CD4-positive, alpha-beta T cell (primary cell): ENCODE measurements around the gene SREBF1. TPM values are rescaled to one million over a fixed set of nuclear protein-coding genes. Genes with fewer than 3 reads are reported as not detected.
A peak's percentile ranks its signal among the peaks of the same experiment; 100 is the strongest.

Source experiments
- ATAC-seq: fragments of 200-7000 bp; cut with Tn5 transposase; one replicate; pipeline ENCODE4 v1.10.0; 2022; ENCODE audit warnings: mild to moderate bottlenecking; ENCODE audit not compliant: poor library complexity
- CTCF ChIA-PET: fragments of 350-600 bp; sonication (Branson Sonifier 250); formaldehyde crosslinking; loops from one replicate; lab custom pipeline; 2021; ENCODE audit warnings: antibody characterized with exemption, inconsistent platforms; lab: Charles Lee
- POLR2A ChIA-PET: fragments of 350-600 bp; sonication (Branson Sonifier 250); formaldehyde crosslinking; loops from one replicate; lab custom pipeline; 2021; ENCODE audit warnings: antibody characterized with exemption, inconsistent platforms; lab: Charles Lee
- DNase-seq, 14 experiments: peaks; one replicate each; pipeline ENCODE4 v3.0.0-alpha.2; 2013 to 2020; ENCODE audit warnings: mixed read lengths in 2 of 14
- H3K27ac ChIP-seq, 2 donors: one replicate each; pipeline versions ENCODE4 v1.5.1 to v1.7.0; 2013; ENCODE audit warnings: low read length in 2 of 2, low read depth in 1 of 2, mild to moderate bottlenecking in 1 of 2
- H3K27me3 ChIP-seq, 2 experiments: 1 replicate in 1 of 2; 2 replicates in 1 of 2; pipeline versions ENCODE4 v1.6.1 to v1.7.0; 2013; ENCODE audit warnings: low read length in 2 of 2, control low read depth in 1 of 2, mild to moderate bottlenecking in 1 of 2, moderate library complexity in 1 of 2; ENCODE audit not compliant: insufficient read depth in 2 of 2, control insufficient read depth in 1 of 2
- H3K36me3 ChIP-seq: one replicate; pipeline ENCODE4 v1.6.1; 2013; ENCODE audit warnings: low read length, control low read depth; ENCODE audit not compliant: insufficient read depth
- H3K4me1 ChIP-seq: one replicate; pipeline ENCODE4 v1.6.1; 2013; ENCODE audit warnings: low read length, control low read depth; ENCODE audit not compliant: insufficient read depth
- H3K4me3 ChIP-seq: one replicate; pipeline ENCODE4 v1.5.1; 2013; ENCODE audit warnings: mild to moderate bottlenecking, low read length, moderate library complexity
- H3K9me3 ChIP-seq, 2 experiments: 1 replicate in 1 of 2; 2 replicates in 1 of 2; pipeline versions ENCODE4 v1.6.1 to v1.7.0; 2013; ENCODE audit warnings: low read length in 2 of 2, mild to moderate bottlenecking in 2 of 2, control low read depth in 1 of 2, moderate library complexity in 1 of 2; ENCODE audit not compliant: control insufficient read depth in 1 of 2, insufficient read depth in 1 of 2
- H3K27ac Mint-ChIP-seq: one replicate; pipeline ENCODE4 v1.8.0; 2020; ENCODE audit warnings: mixed read lengths
- H3K27me3 Mint-ChIP-seq: one replicate; pipeline ENCODE4 v1.8.0; 2021; ENCODE audit warnings: mixed read lengths
- H3K36me3 Mint-ChIP-seq: one replicate; pipeline ENCODE4 v1.8.0; 2021; ENCODE audit warnings: low read depth, mixed read lengths
- H3K4me1 Mint-ChIP-seq: one replicate; pipeline ENCODE4 v1.8.0; 2021; ENCODE audit warnings: low read depth, mixed read lengths
- H3K4me3 Mint-ChIP-seq: one replicate; pipeline ENCODE4 v1.8.0; 2020; ENCODE audit warnings: mild to moderate bottlenecking, mixed read lengths
- H3K9me3 Mint-ChIP-seq: one replicate; pipeline ENCODE4 v1.8.0; 2020; ENCODE audit warnings: mixed read lengths
- CTCF ChIP-seq: fragments of 200-600 bp; IDR thresholded peaks from one replicate; pipeline ENCODE4 v1.8.0; 2022; ENCODE audit warnings: antibody characterized with exemption, mild to moderate bottlenecking
- intact Hi-C, 2 experiments: fragments of 100-400 bp; cut with DNase I in 1 of 2; cut with micrococcal nuclease in 1 of 2; formaldehyde crosslinking; loops; one replicate each; pipeline versions ENCODE4 v1.15.1 to v1.9.0; 2023 to 2025; cut with DNase I, micrococcal nuclease
- total RNA-seq, 174 experiments: library from RNA in 2 of 174; stranded (reverse) in 2 of 174; gene quantifications; one replicate each; pipeline ENCODE4 v1.2.3 and lab custom pipeline; 2021 to 2026

Gene SREBF1
- total RNA-seq, 2 experiments from 2014 or later = 249 to 264 TPM

DNA sequence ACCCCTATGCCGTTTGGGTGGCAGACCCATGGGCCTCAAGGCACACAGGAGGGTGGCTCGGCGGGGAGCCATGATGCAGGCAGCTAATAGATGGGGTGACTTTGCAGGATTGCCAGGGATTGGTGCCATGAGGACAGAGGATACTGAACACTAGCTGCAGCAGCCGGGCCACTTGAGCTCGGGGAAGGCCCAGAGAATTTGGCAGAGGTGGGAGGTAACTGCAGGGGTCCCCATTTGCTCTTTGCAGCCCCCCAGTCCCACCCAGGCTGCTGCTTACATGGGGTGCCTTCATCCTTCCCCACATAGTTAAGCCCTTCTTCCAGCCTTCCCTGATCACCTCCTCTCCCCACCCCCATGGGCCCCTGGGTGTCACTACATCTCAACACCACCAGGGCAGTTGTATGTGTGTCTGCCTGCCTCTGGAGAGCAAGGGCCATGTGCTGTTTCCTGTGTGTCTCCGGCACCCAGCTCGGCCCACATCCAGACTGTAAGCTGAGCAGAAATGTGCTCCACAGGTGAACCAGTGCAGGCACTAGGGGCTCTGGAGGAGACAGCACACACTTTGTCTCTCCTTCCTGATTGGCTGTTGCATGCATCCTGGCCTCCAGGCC, 52.0 kb downstream of the SREBF1 start:
- Histone ChIP-seq H3K9me3 (no peaks in the 10 kb centered on the region), H3K4me3 (no peak overlapping the region), H3K36me3 (no peaks in the 10 kb centered on the region), H3K27me3 (peaks cover 0 to 5% of the 10 kb centered on the region in 2 experiments), H3K4me1 (peaks cover 31% of the 10 kb centered on the region), H3K27ac (no peak overlapping the region)
- no peak for TF ChIP-seq CTCF
- Mint-ChIP-seq H3K27me3 (no peaks in the 10 kb centered on the region), H3K4me1 (peaks cover 30% of the 10 kb centered on the region), H3K4me3 (peak overlapping the region; percentile 84), H3K9me3 (no peaks in the 10 kb centered on the region), H3K27ac (peak overlapping the region; percentile 74), H3K36me3 (no peaks in the 10 kb centered on the region)
- intact Hi-C loops = loop anchor here in 1 of 2 experiments (2.0 to 10.0 kb wide), 2 partner anchors 56 to 90 kb away; no protein-coding TSS in a partner anchor
- DNase-seq = peak in 8 of 14 experiments; percentile 28 to 50 (median 44)
- ATAC-seq = peak; percentile 64
- POLR2A ChIA-PET = interaction anchor here (1.0 to 1.5 kb wide), 4 partner anchors 8 to 92 kb away, joined by 3 to 6 read pairs (median 4); partner anchors contain the start of gene SREBF1
- CTCF ChIA-PET = no interaction called here

DNA sequence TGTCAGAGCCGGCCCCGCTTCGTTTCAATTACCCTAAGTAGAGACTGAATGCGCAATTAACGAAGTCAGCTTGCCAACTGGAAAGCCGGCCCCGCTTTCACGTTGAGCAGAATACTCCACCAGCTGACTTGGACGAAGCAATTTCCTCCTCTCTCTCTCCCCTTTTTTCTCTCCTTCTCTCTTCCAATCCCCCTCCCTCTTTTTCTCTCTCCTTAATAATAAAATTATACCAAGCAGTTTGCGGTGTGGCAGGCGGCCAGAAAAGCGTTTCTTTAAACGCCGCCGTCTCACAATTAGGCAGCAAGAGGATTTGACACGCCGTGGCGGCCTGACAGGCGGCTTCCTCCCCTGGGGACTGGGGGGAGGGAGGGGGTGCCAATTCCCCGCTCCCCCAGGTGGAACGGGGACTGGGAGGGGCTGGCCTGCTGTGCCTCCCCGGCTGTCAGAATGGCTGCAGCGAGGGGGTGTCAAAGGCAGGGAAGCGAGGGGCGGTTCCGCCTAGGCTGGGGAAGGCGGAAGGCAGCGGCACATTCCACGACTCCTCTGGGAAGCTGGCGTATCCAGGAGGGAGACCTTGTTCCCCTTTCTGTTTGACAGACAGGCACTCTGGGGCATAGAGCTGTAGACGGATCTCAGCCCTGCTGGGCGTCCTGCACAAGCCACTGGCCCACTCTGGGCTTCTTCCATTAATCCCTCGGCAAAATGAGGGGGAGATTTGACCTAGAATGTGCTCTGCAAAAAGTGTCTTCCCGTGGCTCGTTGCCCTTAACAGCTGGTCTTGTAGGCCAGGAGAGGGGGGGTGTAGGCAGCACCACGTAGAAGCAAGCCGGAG, 52.7 kb downstream of the SREBF1 start:
- Histone ChIP-seq H3K36me3 (no peaks in the 10 kb centered on the region), H3K27ac (peak overlapping the region in 1 of 2 donors; percentile 29), H3K4me1 (peaks cover 31% of the 10 kb centered on the region), H3K4me3 (peak overlapping the region; percentile 57), H3K27me3 (peaks cover 0 to 5% of the 10 kb centered on the region in 2 experiments), H3K9me3 (no peaks in the 10 kb centered on the region)
- intact Hi-C loops = loop anchor here in 1 of 2 experiments (2.0 to 10.0 kb wide), 2 partner anchors 55 to 89 kb away; no protein-coding TSS in a partner anchor
- Mint-ChIP-seq H3K27ac (peak overlapping the region; percentile 77), H3K27me3 (no peaks in the 10 kb centered on the region), H3K4me1 (peaks cover 30% of the 10 kb centered on the region), H3K9me3 (no peaks in the 10 kb centered on the region), H3K4me3 (peak overlapping the region; percentile 91), H3K36me3 (no peaks in the 10 kb centered on the region)
- ATAC-seq (no peak), DNase-seq (peak in 8 of 14 experiments; percentile 14 to 60 (median 36))
- ChIA-PET POLR2A (interaction anchor here (1.0 to 1.5 kb wide), 4 partner anchors 9 to 92 kb away, joined by 3 to 6 read pairs (median 4); partner anchors contain the start of gene SREBF1), CTCF (interaction anchor here (1.0 kb wide), 1 partner anchor 35 kb away, joined by 3 read pairs; no protein-coding TSS in a partner anchor)
- no peak for TF ChIP-seq CTCF

GRCh38 chr17:17783116-17783824, 53.5 kb downstream of the SREBF1 start:
- ATAC-seq (peak; percentile 63), DNase-seq (peak; percentile 32 to 79 (median 59))
- peak overlapping the region; percentile 77 for H3K27ac Mint-ChIP-seq
- no peaks in the 10 kb centered on the region for H3K27me3 Mint-ChIP-seq
- ChIA-PET POLR2A (interaction anchor here (1.3 to 1.5 kb wide), 3 partner anchors 9 to 53 kb away, joined by 3 to 6 read pairs (median 3); partner anchors contain the start of gene SREBF1), CTCF (interaction anchor here (1.0 kb wide), 1 partner anchor 34 kb away, joined by 3 read pairs; no protein-coding TSS in a partner anchor)
- H3K4me1 Mint-ChIP-seq = peaks cover 30% of the 10 kb centered on the region
- Histone ChIP-seq H3K4me3 (peak overlapping the region; percentile 57), H3K9me3 (no peaks in the 10 kb centered on the region), H3K4me1 (peaks cover 31% of the 10 kb centered on the region), H3K27ac (peak overlapping the region in 1 of 2 donors; percentile 29), H3K36me3 (no peaks in the 10 kb centered on the region), H3K27me3 (peaks cover 0 to 5% of the 10 kb centered on the region in 2 experiments)
- H3K9me3 Mint-ChIP-seq = no peaks in the 10 kb centered on the region
- no peaks in the 10 kb centered on the region for H3K36me3 Mint-ChIP-seq
- H3K4me3 Mint-ChIP-seq = peak overlapping the region; percentile 91
- TF ChIP-seq CTCF = peak; percentile 22
- intact Hi-C loops = loop anchor here in 1 of 2 experiments (10.0 kb wide), 1 partner anchor 88 kb away; no protein-coding TSS in a partner anchor
